NCI-H446 (cell line): Measurements from ENCODE around the gene TSPAN18.
A peak's percentile ranks its signal among the peaks of the same experiment; 100 is the strongest.

Experiments used
- DNase-seq, 2 experiments: peaks; one replicate each; lab custom pipeline; 2025; lab: John Stamatoyannopoulos, UW

TSPAN18 gene

DNA sequence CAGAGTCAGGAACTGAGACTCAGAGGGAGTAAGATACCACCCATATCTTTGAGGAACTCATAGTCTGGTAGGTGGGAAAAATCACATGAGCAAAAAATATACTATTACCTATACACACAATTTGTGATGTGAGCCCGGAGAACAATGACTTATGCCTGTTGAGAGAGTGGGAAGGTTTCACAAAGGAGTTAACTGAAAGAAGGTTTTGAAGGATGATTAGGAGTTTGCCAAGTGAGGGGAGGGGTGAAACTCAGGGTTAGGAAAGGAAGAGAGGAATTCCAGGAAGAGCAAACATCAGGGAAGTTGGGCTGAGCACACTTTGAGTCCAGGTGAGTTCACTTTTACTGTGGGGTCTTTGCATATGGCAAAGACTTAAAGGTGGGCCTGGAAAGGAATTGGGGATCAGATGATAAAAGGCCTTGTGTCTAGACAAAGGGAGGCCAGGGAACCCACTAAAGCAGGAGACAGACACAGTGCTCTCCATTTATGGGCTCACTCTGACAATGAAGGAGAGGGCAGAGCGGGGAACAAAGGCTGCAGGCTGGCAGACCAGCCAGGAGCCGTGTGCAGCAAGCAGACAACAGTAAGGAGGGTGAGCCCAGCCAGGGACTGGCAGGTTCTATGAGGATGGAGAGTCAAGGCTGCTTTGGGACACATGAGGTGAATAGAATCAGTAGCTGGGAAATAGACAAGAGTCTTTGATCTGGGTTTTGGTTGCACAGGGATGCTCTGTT lies 33.1 kb downstream of the TSPAN18 start:
- DNase-seq: no peak

DNA sequence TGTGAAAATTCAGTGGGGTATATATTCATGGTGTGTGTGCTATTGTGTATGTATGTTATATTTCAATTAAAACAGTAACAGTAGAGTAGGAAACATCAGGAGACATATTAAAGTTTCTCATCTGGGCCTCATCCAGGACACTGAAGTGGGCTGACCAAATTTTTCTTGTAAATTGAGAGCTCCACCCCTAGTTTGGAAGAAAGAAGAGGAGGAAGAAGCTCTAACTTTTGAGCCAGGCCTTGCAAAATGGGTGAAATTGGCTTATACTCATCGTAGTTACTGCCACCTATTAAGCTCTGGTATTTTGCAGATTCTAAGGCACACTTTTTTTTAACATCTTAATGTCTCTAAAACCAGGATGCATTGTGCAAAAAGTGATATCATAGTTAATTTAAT lies 33.7 kb downstream of the TSPAN18 start:
- no peak for DNase-seq

GRCh38 chr11:44760917-44761550 lies 34.3 kb downstream of the TSPAN18 start:
- no peak for DNase-seq

DNA sequence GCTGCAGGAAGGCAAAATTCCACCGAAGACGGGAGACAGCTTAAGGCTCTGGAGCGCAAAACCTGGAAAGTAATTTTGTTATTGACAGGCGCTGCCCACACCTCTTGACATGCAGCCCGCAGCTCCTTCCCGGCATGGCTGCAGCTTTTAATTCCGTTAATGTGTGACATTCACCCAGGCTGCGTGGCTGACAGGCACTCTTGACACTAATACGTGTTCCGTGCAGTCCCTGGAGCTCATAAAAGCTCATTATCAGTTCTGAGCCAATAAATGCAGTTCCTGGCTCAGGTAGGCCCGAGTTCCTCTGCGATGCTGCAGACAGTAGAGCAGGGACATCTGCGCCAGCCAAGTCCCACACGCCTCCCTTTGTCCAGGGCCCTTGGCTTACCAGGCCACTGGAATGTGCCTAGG lies 34.8 kb downstream of the TSPAN18 start:
- DNase-seq: no peak

- no peak for DNase-seq
Measured at GRCh38 chr11:44763121-44763820, 36.5 kb downstream of the TSPAN18 start.

- no peak for DNase-seq
Measured at GRCh38 chr11:44764583-44764982, 37.8 kb downstream of the TSPAN18 start.

DNA sequence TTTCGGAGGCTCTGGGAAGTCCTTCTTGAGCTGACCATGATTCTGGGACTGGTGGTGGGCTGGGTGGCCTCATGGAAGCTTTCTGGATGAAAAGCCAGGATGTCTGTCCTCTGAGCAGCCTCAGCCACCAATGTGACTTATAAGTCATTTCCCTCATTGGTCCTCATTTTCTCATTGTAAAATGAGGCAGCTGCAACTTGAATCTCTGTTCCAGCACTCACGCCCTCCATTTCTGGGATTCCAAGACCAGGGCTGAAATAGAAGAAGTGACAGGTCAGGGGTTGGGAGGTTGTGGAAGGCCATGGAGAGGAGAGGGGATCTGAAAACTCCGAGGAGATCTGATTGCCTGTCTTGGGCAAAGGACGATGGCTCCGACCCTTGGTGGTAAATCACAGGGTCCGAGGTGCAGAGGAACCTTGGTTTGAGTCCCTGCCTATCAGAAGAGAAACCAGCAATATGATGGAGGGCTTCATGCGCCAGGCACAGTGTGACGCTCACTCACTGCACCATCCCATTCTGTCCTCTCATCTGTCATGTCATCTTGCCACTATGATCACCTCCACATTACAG lies 38.3 kb downstream of the TSPAN18 start:
- DNase-seq: no peak

DNA sequence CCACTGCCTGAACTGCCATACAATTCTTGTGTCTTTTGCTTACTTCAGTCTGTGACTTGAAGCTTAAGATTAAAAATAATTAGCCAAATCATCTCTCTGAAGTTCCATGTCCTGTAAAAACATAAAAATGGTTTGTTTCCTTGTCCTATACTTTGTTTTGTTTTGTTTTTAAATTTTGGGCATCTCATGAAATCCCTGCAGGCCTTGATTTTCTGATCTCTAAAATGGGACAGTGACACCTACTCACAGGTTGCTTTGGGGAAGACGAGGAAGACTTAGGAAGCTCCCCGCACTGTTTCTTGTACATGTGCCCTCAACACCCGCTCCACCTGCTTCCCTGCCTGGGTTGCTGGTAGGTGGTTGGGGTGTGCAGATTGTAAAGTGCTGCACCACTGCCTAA lies 38.9 kb downstream of the TSPAN18 start:
- no peak for DNase-seq

GRCh38 chr11:44766112-44766971 lies 39.6 kb downstream of the TSPAN18 start:
- peak in 1 of 2 experiments; percentile 35 for DNase-seq

DNA sequence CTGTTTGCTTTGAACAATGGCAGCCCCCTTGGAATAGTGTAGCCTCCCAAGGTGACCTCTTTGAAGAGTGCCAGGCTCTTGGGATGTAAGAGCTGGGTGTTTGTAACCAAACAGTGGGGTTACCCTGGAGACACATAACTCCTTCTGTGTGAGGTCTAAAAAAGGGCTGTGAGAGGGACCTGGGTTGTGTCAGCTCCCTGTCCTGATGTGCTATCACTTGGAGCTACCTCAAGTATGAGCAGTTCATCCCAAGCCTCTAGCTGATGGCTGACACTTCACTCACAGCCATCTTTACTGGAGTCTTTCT lies 40.2 kb downstream of the TSPAN18 start:
- DNase-seq: no peak

DNA sequence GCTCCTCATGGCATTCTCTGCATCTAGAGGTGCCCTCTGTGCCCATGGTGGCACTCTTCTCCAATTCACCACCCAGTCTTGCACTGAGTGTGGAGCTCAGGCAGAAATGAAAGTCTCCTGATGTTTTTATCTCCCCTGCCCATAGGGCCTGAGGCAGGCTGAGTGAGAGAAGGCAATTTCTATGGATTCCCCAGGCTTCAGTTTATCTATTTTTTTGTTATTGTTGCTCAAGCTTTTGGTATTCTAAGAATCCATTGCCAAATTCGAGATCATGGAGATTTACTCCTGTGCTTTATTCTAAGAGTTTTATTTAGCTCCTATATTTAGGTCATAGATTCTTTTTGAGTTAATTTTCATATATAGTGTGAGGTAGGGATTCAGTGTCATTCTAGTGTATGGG lies 40.7 kb downstream of the TSPAN18 start:
- no peak for DNase-seq

DNA sequence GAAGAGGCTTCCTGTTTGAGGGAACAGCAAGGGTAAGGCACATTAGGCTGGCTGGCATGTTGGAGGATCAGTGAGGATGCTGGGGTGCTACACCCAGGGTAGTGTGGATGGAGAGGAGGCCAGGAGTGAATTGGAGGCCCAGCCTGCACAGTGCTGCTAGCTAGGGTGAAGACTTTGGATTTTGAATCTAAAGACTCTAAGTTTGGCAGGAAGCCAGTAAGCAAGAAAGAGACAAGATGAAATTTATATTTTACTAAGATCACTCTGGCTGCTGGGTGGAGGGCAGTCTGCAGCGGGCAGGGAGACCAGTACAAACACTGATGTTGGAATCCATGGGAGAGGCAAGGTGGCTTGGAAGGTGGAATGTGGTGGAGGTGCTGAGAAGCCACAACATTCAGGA lies 43.6 kb downstream of the TSPAN18 start:
- no peak for DNase-seq

- no peak for DNase-seq
Measured at GRCh38 chr11:44771252-44771734, 44.5 kb downstream of the TSPAN18 start.

GRCh38 chr11:44771841-44772240 lies 45.1 kb downstream of the TSPAN18 start:
- DNase-seq: no peak

DNA sequence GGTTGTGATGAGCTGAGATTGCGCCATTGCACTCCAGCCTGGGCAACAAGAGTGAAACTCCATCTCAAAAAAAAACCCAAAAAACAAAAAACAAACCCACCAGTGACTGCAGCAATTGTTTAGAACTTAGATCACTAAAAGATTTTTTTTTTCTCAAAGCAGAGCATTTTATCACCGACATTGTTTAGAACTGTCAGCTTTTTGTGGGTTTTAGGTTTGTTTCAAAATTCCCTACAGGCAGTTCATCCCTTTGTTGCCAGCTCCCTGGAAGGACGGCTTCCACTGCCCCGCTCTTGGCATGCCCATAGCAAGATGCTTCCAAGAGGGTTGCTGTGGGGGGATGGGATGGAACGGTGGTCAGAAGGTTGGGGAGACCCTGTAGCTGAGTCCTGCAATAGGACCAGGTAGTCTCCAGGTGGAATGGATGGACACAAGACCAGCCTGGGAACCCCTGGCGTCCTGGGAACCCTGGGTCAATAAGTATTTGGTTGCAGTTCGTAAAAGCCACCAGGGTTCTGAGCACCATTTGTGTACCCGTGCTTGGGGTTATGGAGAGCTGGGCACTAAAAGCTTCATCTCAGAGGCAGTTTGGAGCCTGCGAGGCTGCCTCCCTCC lies 46.7 kb downstream of the TSPAN18 start:
- peak in 1 of 2 experiments; percentile 37 for DNase-seq

- DNase-seq: peak in 1 of 2 experiments; percentile 65
Measured at GRCh38 chr11:44774108-44774507, 47.3 kb downstream of the TSPAN18 start.

DNA sequence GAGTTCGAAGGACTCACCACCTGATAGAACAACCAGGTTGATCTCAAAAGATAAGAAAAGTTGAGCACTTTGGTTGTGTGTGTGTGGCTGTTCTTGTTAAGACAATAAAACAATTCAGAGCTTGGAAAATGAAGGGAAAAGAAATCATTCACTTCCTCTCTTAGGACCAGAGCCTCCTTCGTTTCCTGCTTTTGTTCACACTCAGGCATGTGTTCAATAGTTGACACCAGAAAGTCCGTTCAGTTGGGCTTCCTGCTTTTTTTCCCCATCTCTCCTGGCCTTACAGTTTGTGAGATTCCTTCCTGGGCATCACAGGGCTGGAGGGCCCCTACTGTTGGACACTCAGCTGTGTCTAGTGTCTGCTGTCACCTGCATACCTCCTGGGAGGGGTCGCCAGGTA lies 48.0 kb downstream of the TSPAN18 start:
- DNase-seq: no peak

GRCh38 chr11:44775366-44775984 lies 48.7 kb downstream of the TSPAN18 start:
- peak; percentile 80 to 92 for DNase-seq

- no peak for DNase-seq
Measured at GRCh38 chr11:44775985-44776446, 49.3 kb downstream of the TSPAN18 start.

DNA sequence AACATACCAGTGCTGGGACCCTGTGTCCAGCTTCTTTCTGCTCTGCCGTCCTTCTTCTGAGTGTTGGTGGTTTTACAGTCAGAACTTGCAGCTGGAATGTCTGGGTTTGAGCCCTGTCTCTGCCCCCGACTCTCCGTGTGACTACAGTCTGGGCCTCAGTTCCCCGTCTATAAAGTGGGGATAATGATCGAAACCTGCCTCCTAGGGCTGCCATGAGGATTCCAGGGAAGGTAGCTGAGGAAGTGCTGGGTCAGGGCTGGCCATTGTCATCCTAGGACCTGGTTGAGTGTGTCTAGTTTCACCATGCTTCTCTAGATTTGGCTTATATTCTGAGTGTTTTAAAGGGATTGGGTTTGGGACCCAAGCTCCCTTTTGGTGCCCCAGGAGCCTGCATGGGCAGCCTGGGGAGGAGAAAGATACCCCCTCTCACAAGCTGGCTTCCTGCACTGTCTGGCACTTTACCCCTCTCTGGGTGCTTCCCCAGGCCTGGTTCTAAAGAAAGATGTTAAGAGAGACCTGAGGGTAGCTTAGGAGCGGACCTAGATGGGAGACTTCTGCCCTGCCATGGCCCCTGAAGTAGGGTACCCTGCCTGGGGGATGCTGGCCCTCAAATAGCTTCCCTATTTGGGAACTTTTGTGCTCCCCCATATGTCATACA lies 49.9 kb downstream of the TSPAN18 start:
- no peak for DNase-seq
